ENCODE results near the gene GRK5.

The GRK5 gene

GRCh38 chr10:119199231-119199992, 8.0 kb upstream of the GRK5 start:
- peak; percentile 42 for DNase-seq

- DNase-seq: no peak
These were observed 6.1 kb upstream of the GRK5 start for GRCh38 chr10:119201233-119201632.

GRCh38 chr10:119203006-119203405, 4.4 kb upstream of the GRK5 start:
- no peak for DNase-seq

GRCh38 chr10:119205894-119206602, 1.3 kb upstream of the GRK5 start:
- no peak for DNase-seq

- peak; percentile 70 for DNase-seq
These were observed 587 bp upstream of the GRK5 start for GRCh38 chr10:119206603-119207365.

- peak; percentile 40 for DNase-seq
These were observed 562 bp downstream of the GRK5 start for GRCh38 chr10:119207713-119208552.

- DNase-seq: no peak
These were observed 1.2 kb downstream of the GRK5 start for GRCh38 chr10:119208553-119208940.

- DNase-seq: peak; percentile 41
These were observed 1.8 kb downstream of the GRK5 start for GRCh38 chr10:119209035-119209735.

DNA sequence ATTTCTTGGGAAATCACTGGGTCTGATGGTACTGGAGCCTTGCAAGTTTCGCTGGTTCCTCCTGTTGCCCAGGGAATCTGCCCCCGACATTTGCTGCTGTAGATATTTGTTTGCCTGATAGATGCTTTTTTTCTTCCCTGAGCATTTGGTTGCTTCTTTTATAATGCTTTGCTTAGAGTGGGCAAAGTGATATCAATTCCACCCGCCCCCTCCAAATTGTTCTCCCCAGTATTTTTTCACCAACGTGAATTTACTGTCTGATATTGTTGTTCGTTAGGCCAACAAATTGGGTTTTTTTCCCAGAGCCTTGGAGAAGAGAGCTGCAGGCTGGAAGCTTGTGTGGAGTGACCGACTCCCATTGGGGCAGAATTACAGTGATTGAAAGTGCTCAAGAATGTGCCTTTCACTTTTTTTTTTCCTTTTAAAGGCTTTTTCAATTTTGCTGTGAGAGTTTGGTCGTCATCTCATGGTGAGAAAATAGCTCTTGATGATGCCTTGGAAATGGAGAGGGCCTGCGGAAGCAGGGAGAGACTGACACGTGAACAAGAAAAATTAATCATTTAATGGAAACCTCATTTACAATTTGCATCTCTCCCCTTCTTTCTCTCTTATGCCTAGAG, 2.5 kb downstream of the GRK5 start:
- no peak for DNase-seq

DNA sequence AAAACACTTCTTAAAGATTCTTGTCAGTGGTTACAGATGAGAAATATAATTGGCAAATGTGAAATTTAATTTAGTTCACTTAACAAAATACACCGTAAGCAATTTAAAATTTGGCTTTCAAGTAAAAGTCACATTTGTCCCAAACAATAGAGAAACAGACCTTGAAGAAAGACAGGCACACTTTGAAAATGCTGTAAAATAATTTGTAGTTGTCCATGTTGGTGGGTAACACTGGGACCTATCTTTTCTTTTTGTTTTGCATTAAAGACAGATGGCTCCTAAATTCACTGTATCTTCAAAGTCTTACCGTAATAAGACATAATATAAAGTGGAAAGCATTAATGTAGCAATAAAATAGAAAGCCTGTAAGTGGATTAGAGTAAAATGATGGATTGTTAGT, 3.3 kb downstream of the GRK5 start:
- no peak for DNase-seq

GRCh38 chr10:119211176-119211575, 3.8 kb downstream of the GRK5 start:
- DNase-seq: no peak

DNA sequence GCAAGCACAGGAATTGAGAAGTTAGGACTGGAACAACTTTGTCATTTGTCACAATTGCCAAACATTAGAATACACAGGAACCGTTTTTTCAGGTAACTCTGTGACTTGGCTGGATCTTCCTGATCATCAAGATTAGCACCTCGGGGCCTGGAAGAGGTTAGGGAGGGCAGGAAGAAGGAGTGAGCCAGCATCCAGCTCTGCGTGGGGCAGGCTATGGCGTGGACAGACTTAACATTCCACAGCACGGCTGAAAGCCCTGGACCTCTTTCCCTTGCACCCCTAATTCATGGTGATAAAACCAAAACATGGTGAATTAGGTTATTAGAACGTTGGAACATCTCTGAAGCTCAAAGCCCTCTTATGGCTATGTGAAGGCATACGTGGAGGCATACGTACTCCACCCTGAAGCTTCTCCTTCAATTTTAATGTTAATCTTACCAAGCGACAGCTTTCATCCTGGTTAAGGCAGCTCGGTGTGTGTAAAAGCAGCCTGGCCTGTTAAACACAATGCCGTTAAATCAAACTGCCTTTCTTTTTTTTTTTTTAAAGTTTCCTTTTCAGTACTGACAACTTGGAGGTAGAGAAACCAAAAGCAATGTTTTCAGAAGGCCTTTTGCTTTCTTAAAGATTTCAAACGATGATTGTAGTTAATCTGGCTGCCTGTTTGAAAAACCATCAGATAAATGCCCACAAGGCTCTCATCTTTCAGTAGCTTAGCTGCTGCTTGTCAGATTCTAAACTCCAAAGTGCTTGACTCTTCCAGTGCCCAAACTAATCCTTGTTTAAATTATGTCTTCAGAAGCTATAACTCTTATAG, 4.5 kb downstream of the GRK5 start:
- DNase-seq: no peak

GRCh38 chr10:119215371-119215770, 8.0 kb downstream of the GRK5 start:
- DNase-seq: no peak

GRCh38 chr10:119216127-119216526, 8.8 kb downstream of the GRK5 start:
- no peak for DNase-seq

DNA sequence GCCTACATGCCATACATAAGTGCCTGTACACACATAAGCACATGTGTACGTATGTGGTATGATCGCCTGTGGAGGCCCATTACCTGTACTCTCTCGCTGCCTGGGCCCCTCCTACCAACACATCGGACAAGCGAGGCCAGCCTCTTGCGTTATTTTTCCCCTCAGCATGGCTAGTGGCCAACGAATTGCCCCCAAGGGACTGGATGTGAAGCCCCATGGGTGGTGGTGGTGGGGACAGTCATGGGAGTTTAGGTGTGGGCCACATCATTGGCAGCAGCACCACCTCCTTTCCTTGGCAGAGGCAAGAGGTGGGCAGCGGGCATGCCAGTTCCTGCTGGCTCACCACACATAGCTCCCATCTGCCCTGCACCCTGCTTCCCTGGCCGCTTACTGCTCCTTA, 10.0 kb downstream of the GRK5 start:
- DNase-seq: no peak

- no peak for DNase-seq
These were observed 10.7 kb downstream of the GRK5 start for GRCh38 chr10:119217991-119218490.

GRCh38 chr10:119219871-119220270, 12.5 kb downstream of the GRK5 start:
- no peak for DNase-seq

DNA sequence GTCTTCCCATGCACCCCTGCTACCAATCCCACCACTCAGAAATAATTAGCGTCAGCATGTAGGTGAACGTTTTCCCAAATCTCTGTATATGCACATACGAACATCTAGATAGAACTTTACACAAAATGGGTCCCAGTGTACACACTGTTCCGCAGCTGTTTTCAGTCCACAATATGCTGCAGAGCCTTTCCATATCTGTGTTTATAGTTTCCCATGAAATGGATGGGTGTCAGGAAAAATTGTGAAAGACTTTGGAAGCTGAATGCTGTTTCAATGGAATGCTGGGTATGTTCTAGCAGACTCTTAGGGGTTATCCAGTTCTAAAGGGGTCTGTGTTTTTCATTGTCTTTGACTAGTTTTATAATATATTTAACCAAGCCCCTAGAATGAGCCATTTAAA, 13.8 kb downstream of the GRK5 start:
- no peak for DNase-seq

GRCh38 chr10:119221666-119222065, 14.3 kb downstream of the GRK5 start:
- DNase-seq: no peak

DNA sequence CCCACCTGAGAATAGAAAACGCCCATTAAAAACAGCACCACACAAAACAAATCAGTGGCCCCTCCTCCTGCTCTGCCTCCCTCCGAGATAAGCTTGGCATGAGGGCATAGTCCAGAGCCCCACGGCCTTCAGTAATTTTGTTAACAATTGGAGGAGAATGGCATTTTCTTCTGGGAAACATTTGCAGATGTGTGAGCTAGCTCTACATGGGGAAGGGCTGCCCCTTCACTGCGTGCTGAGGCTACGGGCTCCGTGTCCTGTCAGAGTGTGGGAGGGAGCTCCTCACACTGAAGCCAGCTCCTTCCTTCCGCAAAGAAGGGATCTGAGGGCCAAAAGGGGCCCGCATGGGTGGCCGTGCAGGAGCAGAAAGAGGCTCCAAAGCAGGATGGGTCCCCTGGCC, 15.2 kb downstream of the GRK5 start:
- DNase-seq: no peak

- no peak for DNase-seq
These were observed 15.6 kb downstream of the GRK5 start for GRCh38 chr10:119222966-119223386.
